Muscle layer of duodenum (tissue), 2 donors: Measurements from ENCODE around the gene PITPNM1.
"Not testable (repeated sequence)": the region's sequence is repeated elsewhere in the genome, so short reads cannot be mapped to it uniquely, and the experiment has no call there.

Experiments
- H3K27ac ChIP-seq: one replicate; pipeline ENCODE4 v1.7.0; 2013; ENCODE audit warnings: mild to moderate bottlenecking, low read length
- H3K27me3 ChIP-seq: one replicate; pipeline ENCODE4 v1.7.0; 2013; ENCODE audit warnings: low read depth, mild to moderate bottlenecking, control low read depth, low read length
- H3K36me3 ChIP-seq, 2 donors: one replicate each; pipeline ENCODE4 v1.7.0; 2013; ENCODE audit warnings: low read length in 2 of 2, control low read depth in 1 of 2, mild to moderate bottlenecking in 1 of 2; ENCODE audit not compliant: insufficient read depth in 2 of 2, control insufficient read depth in 1 of 2
- H3K4me1 ChIP-seq, 2 donors: one replicate each; pipeline ENCODE4 v1.7.0; 2013; ENCODE audit warnings: low read length in 2 of 2, mild to moderate bottlenecking in 2 of 2, control low read depth in 1 of 2, moderate library complexity in 1 of 2; ENCODE audit not compliant: insufficient read depth in 2 of 2, control insufficient read depth in 1 of 2
- H3K4me3 ChIP-seq, 2 donors: one replicate each; pipeline ENCODE4 v1.7.0; 2013; ENCODE audit warnings: low read length in 2 of 2, low read depth in 1 of 2, mild to moderate bottlenecking in 1 of 2
- H3K9me3 ChIP-seq, 2 donors: one replicate each; pipeline ENCODE4 v1.7.0; 2013; ENCODE audit warnings: low read length in 2 of 2, control low read depth in 1 of 2, mild to moderate bottlenecking in 1 of 2; ENCODE audit not compliant: control insufficient read depth in 1 of 2
- donor health status: healthy.

The PITPNM1 gene

DNA sequence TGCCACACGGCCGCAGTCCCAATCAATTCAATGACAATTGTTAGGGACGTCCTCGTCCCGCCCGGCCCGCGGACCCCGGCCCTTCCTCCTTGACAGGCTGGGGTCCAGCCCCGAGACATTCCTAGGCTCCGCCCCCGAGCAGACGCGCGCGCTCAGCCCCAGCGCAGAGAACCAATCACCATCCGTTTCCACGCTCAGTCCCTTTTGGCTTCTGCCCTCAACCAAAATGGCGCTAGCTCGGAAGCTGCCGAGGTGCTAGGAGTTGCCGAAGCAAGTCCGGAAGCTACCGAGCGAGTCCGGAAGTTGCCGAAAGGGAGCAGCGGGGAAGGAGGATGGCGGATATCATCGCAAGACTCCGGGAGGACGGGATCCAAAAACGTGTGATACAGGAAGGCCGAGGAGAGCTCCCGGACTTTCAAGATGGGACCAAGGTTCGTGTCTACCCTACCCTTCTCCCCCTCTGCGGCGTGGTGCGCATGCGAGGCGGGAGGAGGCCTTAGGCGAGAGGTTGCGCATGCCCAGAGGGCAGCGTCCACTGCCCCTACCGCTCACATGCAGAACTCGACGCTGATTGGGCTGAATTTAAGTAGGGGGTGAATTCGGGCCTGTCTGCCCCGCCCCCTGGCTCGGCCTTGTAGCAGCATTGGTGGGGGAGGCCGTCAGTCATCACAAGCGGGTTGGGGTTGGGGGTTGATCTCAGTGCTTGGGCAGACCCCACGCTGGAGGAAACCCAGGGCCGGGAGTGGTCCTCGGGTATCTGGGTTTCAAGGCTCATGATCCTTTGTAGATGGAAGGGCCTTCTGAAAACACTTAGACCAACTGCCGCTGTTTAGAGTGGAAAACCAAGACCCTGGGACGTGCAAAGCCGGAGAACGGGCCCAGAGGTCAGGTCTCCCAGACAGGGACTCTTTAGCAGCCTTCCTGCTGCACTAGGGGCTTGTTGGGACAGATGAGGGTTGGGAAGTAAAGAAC is 22.1 kb downstream of the PITPNM1 start, which contains the start of gene AIP:
AIP (plus strand) TSS at position 200 of the 972 bp plus-strand sequence; CDS start at position 333, 133 bp downstream.
- peaks cover 14 to 28% of the 10 kb centered on the region in 2 donors for H3K4me1 ChIP-seq
- H3K27me3 ChIP-seq, result no peaks in the 10 kb centered on the region
- H3K36me3 ChIP-seq, result peaks cover 0 to 12% of the 10 kb centered on the region in 2 donors
- H3K27ac ChIP-seq, result peak within 1 kb of the TSS; percentile 91
- peak within 1 kb of the TSS; percentile 68 to 88 for H3K4me3 ChIP-seq
- no peaks in the 10 kb centered on the region for H3K9me3 ChIP-seq

GRCh38 chr11:67482275-67482826 is 22.8 kb downstream of the PITPNM1 start:
- H3K4me3 ChIP-seq, result peak overlapping the region; percentile 68 to 88

DNA sequence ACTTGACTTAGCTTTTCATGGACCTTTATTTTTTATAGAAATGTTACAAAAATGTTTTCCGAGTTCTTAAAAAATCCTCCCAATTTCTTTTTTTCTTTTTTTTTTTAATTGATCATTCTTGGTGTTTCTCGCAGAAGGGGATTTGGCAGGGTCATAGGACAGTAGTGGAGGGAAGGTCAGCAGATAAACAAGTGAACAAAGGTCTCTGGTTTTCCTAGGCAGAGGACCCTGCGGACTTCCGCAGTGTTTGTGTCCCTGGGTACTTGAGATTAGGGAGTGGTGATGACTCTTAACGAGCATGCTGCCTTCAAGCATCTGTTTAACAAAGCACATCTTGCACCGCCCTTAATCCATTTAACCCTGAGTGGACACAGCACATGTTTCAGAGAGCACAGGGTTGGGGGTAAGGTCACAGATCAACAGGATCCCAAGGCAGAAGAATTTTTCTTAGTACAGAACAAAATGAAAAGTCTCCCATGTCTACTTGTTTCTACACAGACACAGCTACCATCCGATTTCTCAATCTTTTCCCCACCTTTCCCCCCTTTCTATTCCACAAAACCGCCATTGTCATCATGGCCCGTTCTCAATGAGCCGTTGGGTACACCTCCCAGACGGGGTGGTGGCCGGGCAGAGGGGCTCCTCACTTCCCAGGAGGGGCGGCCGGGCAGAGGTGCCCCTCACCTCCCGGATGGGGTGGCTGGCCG is 27.7 kb downstream of the PITPNM1 start:
- not testable (repeated sequence) for H3K4me1 ChIP-seq, H3K36me3 ChIP-seq

More at GRCh38 chr11:67482275-67482826, 22.8 kb downstream of the PITPNM1 start:
- Histone ChIP-seq H3K27me3 (no peaks in the 10 kb centered on the region), H3K4me1 (peaks cover 14 to 28% of the 10 kb centered on the region in 2 donors), H3K36me3 (peaks cover 0 to 6% of the 10 kb centered on the region in 2 donors), H3K27ac (peak overlapping the region; percentile 91), H3K9me3 (no peaks in the 10 kb centered on the region)

GRCh38 chr11:67476692-67477091 is 28.5 kb downstream of the PITPNM1 start:
- not testable (repeated sequence) for H3K27me3 ChIP-seq, H3K9me3 ChIP-seq, H3K4me3 ChIP-seq, H3K4me1 ChIP-seq, H3K36me3 ChIP-seq, H3K27ac ChIP-seq

More for the DNA sequence above, 27.7 kb downstream of the PITPNM1 start:
- not testable (repeated sequence) for H3K9me3 ChIP-seq, H3K4me3 ChIP-seq, H3K27me3 ChIP-seq, H3K27ac ChIP-seq

- no peaks in the 10 kb centered on the region for H3K36me3 ChIP-seq
- H3K4me1 ChIP-seq, result peaks cover 3 to 9% of the 10 kb centered on the region in 2 donors
- H3K27ac ChIP-seq, result no peak overlapping the region
- H3K27me3 ChIP-seq, result no peaks in the 10 kb centered on the region
- H3K4me3 ChIP-seq, result no peak overlapping the region
- H3K9me3 ChIP-seq, result no peaks in the 10 kb centered on the region
Observed at GRCh38 chr11:67472882-67473281, 32.3 kb downstream of the PITPNM1 start.

DNA sequence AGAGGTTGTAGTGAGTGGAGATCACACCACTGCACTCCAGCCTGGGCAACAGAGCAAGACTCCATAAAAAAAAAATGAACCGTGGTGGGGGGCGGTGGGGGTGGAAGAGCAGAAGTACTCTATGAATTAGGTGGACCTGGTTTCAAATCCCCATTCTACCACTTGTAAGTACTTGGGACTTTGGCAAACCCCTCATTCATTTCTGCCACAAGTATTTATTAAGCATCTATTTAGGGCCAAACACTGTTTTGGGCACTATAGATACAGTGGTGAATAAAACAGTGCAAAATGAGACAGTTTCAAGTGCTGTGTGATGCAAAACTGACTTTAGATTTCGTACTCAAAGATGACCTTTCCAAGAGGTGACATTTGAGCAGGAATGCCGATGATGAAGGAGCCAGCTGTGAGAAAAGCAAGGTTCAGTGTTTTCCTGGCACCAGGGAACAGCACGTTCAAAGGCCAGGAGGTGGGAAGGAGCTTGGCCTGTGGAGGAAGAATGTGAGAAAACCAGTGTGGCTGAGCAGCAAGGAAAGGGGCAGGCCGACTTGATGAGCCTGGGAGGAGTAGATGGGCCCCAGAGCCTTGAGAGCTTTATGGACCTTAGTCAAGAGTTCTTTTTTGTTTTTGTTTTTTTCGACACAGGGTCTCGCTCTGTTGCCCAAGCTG is 34.7 kb downstream of the PITPNM1 start:
- H3K36me3 ChIP-seq, result no peaks in the 10 kb centered on the region
- H3K27ac ChIP-seq, result no peak overlapping the region
- no peaks in the 10 kb centered on the region for H3K9me3 ChIP-seq
- no peak overlapping the region for H3K4me3 ChIP-seq
- no peaks in the 10 kb centered on the region for H3K27me3 ChIP-seq
- H3K4me1 ChIP-seq, result peaks cover 3 to 21% of the 10 kb centered on the region in 2 donors

GRCh38 chr11:67469508-67469811 is 35.7 kb downstream of the PITPNM1 start:
- Histone ChIP-seq H3K27me3 (no peaks in the 10 kb centered on the region), H3K4me3 (peak overlapping the region; percentile 80 to 85), H3K36me3 (no peaks in the 10 kb centered on the region), H3K9me3 (no peaks in the 10 kb centered on the region), H3K27ac (peak overlapping the region; percentile 91), H3K4me1 (peaks cover 3 to 27% of the 10 kb centered on the region in 2 donors)

- no peaks in the 10 kb centered on the region for H3K9me3 ChIP-seq
- peaks cover 3 to 32% of the 10 kb centered on the region in 2 donors for H3K4me1 ChIP-seq
Observed at GRCh38 chr11:67468759-67469507, 36.2 kb downstream of the PITPNM1 start, which contains the start of gene TMEM134. TMEM134 (minus strand) TSS chr11:67469251; CDS start chr11:67469192, 59 bp downstream.

GRCh38 chr11:67468456-67468758 is 36.8 kb downstream of the PITPNM1 start:
- H3K27ac ChIP-seq, result peak overlapping the region; percentile 84
- H3K4me3 ChIP-seq, result peak overlapping the region; percentile 77 to 85
- no peaks in the 10 kb centered on the region for H3K27me3 ChIP-seq
- no peaks in the 10 kb centered on the region for H3K36me3 ChIP-seq
- H3K9me3 ChIP-seq, result no peaks in the 10 kb centered on the region
- H3K4me1 ChIP-seq, result peaks cover 6 to 36% of the 10 kb centered on the region in 2 donors

More at GRCh38 chr11:67468759-67469507, 36.2 kb downstream of the PITPNM1 start, which contains the start of gene TMEM134:
- Histone ChIP-seq H3K36me3 (no peaks in the 10 kb centered on the region), H3K4me3 (peak within 1 kb of the TSS; percentile 80 to 85), H3K27me3 (no peaks in the 10 kb centered on the region), H3K27ac (peak within 1 kb of the TSS; percentile 91)

GRCh38 chr11:67468056-67468455 is 37.1 kb downstream of the PITPNM1 start:
- Histone ChIP-seq H3K27ac (peak overlapping the region; percentile 84), H3K4me1 (peaks cover 6 to 36% of the 10 kb centered on the region in 2 donors), H3K4me3 (peak overlapping the region; percentile 77 to 85)

More at GRCh38 chr11:67468056-67468455, 37.1 kb downstream of the PITPNM1 start:
- no peaks in the 10 kb centered on the region for H3K27me3 ChIP-seq
- no peaks in the 10 kb centered on the region for H3K36me3 ChIP-seq
- H3K9me3 ChIP-seq, result no peaks in the 10 kb centered on the region
